Psoas muscle (tissue), 8 donors: ENCODE measurements around the gene MOSPD3. TPM values are rescaled to one million over a fixed set of nuclear protein-coding genes. Genes with fewer than 3 reads are reported as not detected.

ENCODE experiments used
- ATAC-seq, 4 donors: fragments of 200-7000 bp; cut with Tn5 transposase; one replicate each; pipeline ENCODE4 v1.9.1; 2020; ENCODE audit warnings: moderate library complexity in 3 of 4, mild to moderate bottlenecking in 2 of 4
- DNase-seq, 2 donors: peaks; one replicate each; pipeline ENCODE4 v3.0.0-alpha.2; 2020
- H3K27ac ChIP-seq: fragments of 200-600 bp; one replicate; pipeline ENCODE4 v1.8.0; 2022
- H3K27me3 ChIP-seq, 3 donors: fragments of 200-600 bp in 1 of 3; one replicate each; pipeline versions ENCODE4 v1.6.1 to v1.8.0; 2013 to 2022; ENCODE audit warnings: low read length in 2 of 3, mild to moderate bottlenecking in 2 of 3, moderate library complexity in 1 of 3; ENCODE audit not compliant: insufficient read depth in 3 of 3
- H3K36me3 ChIP-seq, 2 donors: fragments of 200-600 bp in 1 of 2; one replicate each; pipeline versions ENCODE4 v1.6.1 to v1.8.0; 2013 to 2022; ENCODE audit warnings: low read depth in 1 of 2, mild to moderate bottlenecking in 1 of 2, moderate library complexity in 1 of 2; ENCODE audit not compliant: insufficient read depth in 1 of 2
- H3K4me1 ChIP-seq: fragments of 200-600 bp; one replicate; pipeline ENCODE4 v1.8.0; 2022
- H3K4me3 ChIP-seq: fragments of 200-600 bp; one replicate; pipeline ENCODE4 v1.8.0; 2022; ENCODE audit warnings: mild to moderate bottlenecking
- H3K9me3 ChIP-seq: fragments of 200-600 bp; one replicate; pipeline ENCODE4 v1.8.0; 2022
- CTCF ChIP-seq: fragments of 200-600 bp; IDR thresholded peaks from one replicate; pipeline ENCODE4 v1.8.0; 2022; ENCODE audit warnings: antibody characterized with exemption
- WGBS, 3 donors: extraction: QIAGEN DNeasy Blood & Tissue Kit; methylation state at CpG; one replicate each; pipeline versions ENCODE4 v1.1.6 to v1.1.7; 2013; 5-methylcytosine and 5-hydroxymethylcytosine counted together
- intact Hi-C, 2 donors: fragments of 100-400 bp; cut with DNase I; formaldehyde crosslinking; loops; one replicate each; pipeline versions ENCODE4 v1.11.0 to v1.14.2; 2022
- polyA plus RNA-seq, 3 donors: library from polyadenylated mRNA; stranded (reverse); fragments of 200-250 nt; gene quantifications; one replicate each; pipeline ENCODE4 v1.2.3, GENCODE V29; 2013
- total RNA-seq, 4 donors: library from RNA; stranded (reverse); fragmentation: NEBNext Ultra II Directional in 2 of 4; extraction: Animal tissue kit (Norgen Biotek cat#: 25700) in 2 of 4; gene quantifications; one replicate each; pipeline versions ENCODE4 v1.2.1 to v1.2.4, GENCODE V29; 2021 to 2023
- donor health status: healthy with polysubstance abuse.
- donor health status: DM: no; HTN: no; CAD: no; lungs with moderate emphysema.
- donor health status: Bipolar disorder and iron deficiency.
- donor health status: healthy.
- donor health status: DM: yes; HTN: yes; CAD: no.
- donor health status: DM: no; HTN: no; CAD: no.
- donor health status: DM: no; HTN: no; CAD: no.
- donor health status: DM: yes; HTN: yes; CAD: no.

MOSPD3 gene
- total and polyA plus RNA-seq, 7 donors: 6.2 to 11.3 (median 7.0) TPM

- peaks cover 20% of the 10 kb centered on the region for H3K4me1 ChIP-seq
- H3K9me3 ChIP-seq: no peaks in the 10 kb centered on the region
- intact Hi-C loops: loop anchor here (1.0 to 5.0 kb wide), 3 partner anchors 19 to 92 kb away; partner anchors contain the start of gene MOSPD3 (in 1 of the 2)
- peak within 1 kb of the TSS; percentile 100 for H3K4me3 ChIP-seq
- H3K27me3 ChIP-seq: no peaks in the 10 kb centered on the region
- H3K36me3 ChIP-seq: peaks cover 0 to 24% of the 10 kb centered on the region in 2 donors
- H3K27ac ChIP-seq: peak within 1 kb of the TSS; percentile 97
- no peak for TF ChIP-seq CTCF
- DNase-seq (peak in 1 of 2 donors; percentile 74), ATAC-seq (peak; percentile 44 to 66 (median 58))
- 0 to 1% (median 0%) methylated on average over 31 to 61 of the region's 61 CpGs for WGBS, 3 donors
These were observed 26.7 kb upstream of the MOSPD3 start, which contains the start of gene LRCH4 for GRCh38 chr7:100585511-100586265. Gene LRCH4 (minus strand): TSS chr7:100586129. CDS start chr7:100586100, 29 bp downstream.

- intact Hi-C loops: loop anchor here (1.0 to 5.0 kb wide), 3 partner anchors 18 to 91 kb away; partner anchors contain the start of gene MOSPD3 (in 1 of the 2)
These were observed 25.9 kb upstream of the MOSPD3 start, which contains the start of gene FBXO24 for GRCh38 chr7:100586266-100587025. Gene FBXO24 (plus strand): TSS chr7:100586328. CDS start chr7:100586626, 298 bp downstream.

GRCh38 chr7:100588438-100588837 lies 23.9 kb upstream of the MOSPD3 start:
- H3K27me3 ChIP-seq: no peaks in the 10 kb centered on the region
- no peak overlapping the region for H3K27ac ChIP-seq
- no peaks in the 10 kb centered on the region for H3K36me3 ChIP-seq
- no peak overlapping the region for H3K4me3 ChIP-seq
- H3K4me1 ChIP-seq: peaks cover 17% of the 10 kb centered on the region
- ATAC-seq (no peak), DNase-seq (no peak)
- TF ChIP-seq CTCF: no peak
- H3K9me3 ChIP-seq: no peaks in the 10 kb centered on the region
- 61 to 78% (median 65%) methylated on average over 1 of the region's 1 CpG for WGBS, 3 donors
- intact Hi-C loops: loop anchor here in 1 of 2 donors (5.0 kb wide), 1 partner anchor 89 kb away; no protein-coding TSS in a partner anchor

More at GRCh38 chr7:100586266-100587025, 25.9 kb upstream of the MOSPD3 start, which contains the start of gene FBXO24:
- H3K36me3 ChIP-seq: peaks cover 0 to 17% of the 10 kb centered on the region in 2 donors
- peak within 1 kb of the TSS; percentile 100 for H3K4me3 ChIP-seq
- H3K27ac ChIP-seq: peak within 1 kb of the TSS; percentile 97
- 0 to 1% (median 0%) methylated on average over 51 to 53 of the region's 53 CpGs for WGBS, 3 donors
- no peaks in the 10 kb centered on the region for H3K27me3 ChIP-seq
- DNase-seq: peak; percentile 100
- peaks cover 20% of the 10 kb centered on the region for H3K4me1 ChIP-seq
- peak; percentile 92 to 94 (median 94) for ATAC-seq
- TF ChIP-seq CTCF: no peak
- no peaks in the 10 kb centered on the region for H3K9me3 ChIP-seq

GRCh38 chr7:100589341-100589947 lies 22.9 kb upstream of the MOSPD3 start:
- Histone ChIP-seq H3K27ac (no peak overlapping the region), H3K36me3 (no peaks in the 10 kb centered on the region), H3K4me1 (peaks cover 12% of the 10 kb centered on the region), H3K27me3 (no peaks in the 10 kb centered on the region), H3K9me3 (no peaks in the 10 kb centered on the region), H3K4me3 (no peak overlapping the region)
- no peak for TF ChIP-seq CTCF
- DNase-seq (no peak), ATAC-seq (no peak)
- 43 to 47% (median 44%) methylated on average over 7 of the region's 7 CpGs for WGBS, 3 donors
- intact Hi-C loops: loop anchor here in 1 of 2 donors (5.0 kb wide), 1 partner anchor 88 kb away; no protein-coding TSS in a partner anchor
